WTC11 (cell line): Measurements from ENCODE around the gene EPB41L4B. TPM values are rescaled to one million over a fixed set of nuclear protein-coding genes. Genes with fewer than 3 reads are reported as not detected.

Source experiments
- ATAC-seq: fragments of 200-7000 bp; cut with Tn5 transposase; 2 replicates; pipeline ENCODE4 v1.10.0; 2021; ENCODE audit warnings: mild to moderate bottlenecking, moderate library complexity
- CTCF ChIA-PET: fragments of 300-600 bp; sonication (Branson Sonifier 250); formaldehyde crosslinking; loops from one replicate; lab custom pipeline; 2021; ENCODE audit warnings: antibody characterized with exemption; lab: Charles Lee
- POLR2A ChIA-PET: fragments of 350-600 bp; sonication (Branson Sonifier 250); formaldehyde crosslinking; loops from one replicate; lab custom pipeline; 2021; ENCODE audit warnings: antibody characterized with exemption; lab: Charles Lee
- DNase-seq: peaks from one replicate; pipeline ENCODE4 v3.0.0; 2021; ENCODE audit warnings: low spot score
- H3K27ac Mint-ChIP-seq: 2 replicates; pipeline ENCODE4 v1.8.0; 2021; ENCODE audit warnings: mixed read lengths
- H3K27me3 Mint-ChIP-seq: 2 replicates; pipeline ENCODE4 v1.8.0; 2021; ENCODE audit warnings: low read depth, mild to moderate bottlenecking, moderate library complexity, mixed read lengths
- H3K36me3 Mint-ChIP-seq: 2 replicates; pipeline ENCODE4 v1.8.0; 2021; ENCODE audit warnings: mixed read lengths
- H3K4me1 Mint-ChIP-seq: 2 replicates; pipeline ENCODE4 v1.8.0; 2022; ENCODE audit warnings: mixed read lengths
- H3K4me3 Mint-ChIP-seq: 2 replicates; pipeline ENCODE4 v1.8.0; 2021; ENCODE audit warnings: mild to moderate bottlenecking, moderate library complexity, mixed read lengths
- H3K9me3 Mint-ChIP-seq: 2 replicates; pipeline ENCODE4 v1.8.0; 2021; ENCODE audit warnings: mixed read lengths
- CREB1 ChIP-seq: sonication (generic); formaldehyde crosslinking; IDR thresholded peaks from 2 replicates; pipeline ENCODE4 v1.8.0; 2023; ENCODE audit warnings: mild to moderate bottlenecking, missing genetic modification reagents
- ELF4 ChIP-seq: sonication (generic); formaldehyde crosslinking; IDR thresholded peaks from 2 replicates; pipeline ENCODE4 v1.8.1; 2022; ENCODE audit warnings: low read depth, mild to moderate bottlenecking, moderate library complexity, missing genetic modification reagents
- GRHL2 ChIP-seq: fragments of 250-450 bp; sonication (Bioruptor Pico); IDR thresholded peaks from 2 replicates; pipeline ENCODE4 v1.8.0; 2022; ENCODE audit warnings: mild to moderate bottlenecking, moderate library complexity; ENCODE audit not compliant: insufficient replicate concordance, severe bottlenecking
- KAT7 ChIP-seq: sonication (generic); formaldehyde crosslinking; IDR thresholded peaks from 2 replicates; pipeline ENCODE4 v1.8.1; 2023; ENCODE audit warnings: missing genetic modification reagents, mild to moderate bottlenecking, borderline replicate concordance
- MXD4 ChIP-seq: fragments of 250-450 bp; sonication (Bioruptor Pico); IDR thresholded peaks from 2 replicates; pipeline ENCODE4 v1.8.0; 2021; ENCODE audit warnings: mild to moderate bottlenecking, moderate library complexity, borderline replicate concordance
- MYBL2 ChIP-seq: sonication (generic); formaldehyde crosslinking; IDR thresholded peaks from 2 replicates; pipeline ENCODE4 v1.8.1; 2023; ENCODE audit warnings: mild to moderate bottlenecking, moderate library complexity, missing genetic modification reagents
- NFYB ChIP-seq: sonication (generic); formaldehyde crosslinking; conservative IDR thresholded peaks from 2 replicates; pipeline ENCODE4 v1.8.0; 2022; ENCODE audit warnings: low read depth, missing genetic modification reagents
- NR1H2 ChIP-seq: sonication (generic); formaldehyde crosslinking; IDR thresholded peaks from 2 replicates; pipeline ENCODE4 v1.9.0; 2021; ENCODE audit warnings: mild to moderate bottlenecking, moderate library complexity, missing genetic modification reagents
- RORB ChIP-seq: fragments of 250-450 bp; sonication (Bioruptor Pico); IDR thresholded peaks from 2 replicates; pipeline ENCODE4 v1.9.0; 2021; ENCODE audit warnings: mild to moderate bottlenecking
- SMAD3 ChIP-seq: sonication (generic); formaldehyde crosslinking; IDR thresholded peaks from 2 replicates; pipeline ENCODE4 v1.8.0; 2022; ENCODE audit warnings: missing genetic modification reagents, mild to moderate bottlenecking, borderline replicate concordance
- SOX15 ChIP-seq: fragments of 250-450 bp; sonication (Bioruptor Pico); IDR thresholded peaks from 2 replicates; pipeline ENCODE4 v1.9.0; 2021; ENCODE audit warnings: mild to moderate bottlenecking
- TEAD1 ChIP-seq: sonication (generic); formaldehyde crosslinking; IDR thresholded peaks from 2 replicates; pipeline ENCODE4 v1.8.0; 2022; ENCODE audit warnings: mild to moderate bottlenecking, missing genetic modification reagents
- TP53 ChIP-seq: sonication (generic); formaldehyde crosslinking; IDR thresholded peaks from 2 replicates; pipeline ENCODE4 v1.8.1; 2023; ENCODE audit warnings: mild to moderate bottlenecking, missing genetic modification reagents
- ZBTB21 ChIP-seq: sonication (generic); formaldehyde crosslinking; IDR thresholded peaks from 2 replicates; pipeline ENCODE4 v1.8.1; 2023; ENCODE audit warnings: mild to moderate bottlenecking, missing genetic modification reagents, borderline replicate concordance
- ZNF121 ChIP-seq: sonication (generic); formaldehyde crosslinking; IDR thresholded peaks from 2 replicates; pipeline ENCODE4 v1.8.0; 2023; ENCODE audit warnings: missing genetic modification reagents
- ZNF219 ChIP-seq: sonication (generic); formaldehyde crosslinking; IDR thresholded peaks from 2 replicates; pipeline ENCODE4 v1.8.0; 2023; ENCODE audit warnings: missing genetic modification reagents, mild to moderate bottlenecking, borderline replicate concordance
- ZNF396 ChIP-seq: fragments of 250-450 bp; sonication (Bioruptor Pico); IDR thresholded peaks from 2 replicates; pipeline ENCODE4 v1.8.0; 2021; ENCODE audit warnings: mild to moderate bottlenecking, moderate library complexity, borderline replicate concordance
- total RNA-seq: library from RNA; stranded (reverse); gene quantifications from 3 replicates; pipeline ENCODE4 v1.2.3, GENCODE V29; 2021
- TF ChIP-seq, protein P1 (sequence below): fragments of 250-450 bp; sonication (Bioruptor Pico); IDR thresholded peaks from 2 replicates; pipeline ENCODE4 v1.9.0; 2021; ENCODE audit warnings: mild to moderate bottlenecking
- TF ChIP-seq, protein P2 (sequence below): sonication (generic); formaldehyde crosslinking; IDR thresholded peaks from 2 replicates; pipeline ENCODE4 v1.8.1; 2023; ENCODE audit warnings: mild to moderate bottlenecking, missing genetic modification reagents, borderline replicate concordance
- TF ChIP-seq, protein P3 (sequence below): sonication (generic); formaldehyde crosslinking; conservative IDR thresholded peaks from 2 replicates; pipeline ENCODE4 v1.8.1; 2022; ENCODE audit warnings: mild to moderate bottlenecking, missing genetic modification reagents
- TF ChIP-seq, protein P4 (sequence below): sonication (generic); formaldehyde crosslinking; conservative IDR thresholded peaks from 2 replicates; pipeline ENCODE4 v1.8.1; 2023; ENCODE audit warnings: mild to moderate bottlenecking, low read depth, missing genetic modification reagents, moderate library complexity
- TF ChIP-seq, protein P5 (sequence below): fragments of 250-450 bp; sonication (Bioruptor Pico); conservative IDR thresholded peaks from 2 replicates; pipeline ENCODE4 v1.9.0; 2021; ENCODE audit warnings: mild to moderate bottlenecking
- TF ChIP-seq, protein P6 (sequence below): sonication (generic); formaldehyde crosslinking; IDR thresholded peaks from 2 replicates; pipeline ENCODE4 v1.8.0; 2022; ENCODE audit warnings: missing genetic modification reagents

The EPB41L4B gene
- total RNA-seq, 1 experiment from 2014 or later, result 20.0 TPM

DNA sequence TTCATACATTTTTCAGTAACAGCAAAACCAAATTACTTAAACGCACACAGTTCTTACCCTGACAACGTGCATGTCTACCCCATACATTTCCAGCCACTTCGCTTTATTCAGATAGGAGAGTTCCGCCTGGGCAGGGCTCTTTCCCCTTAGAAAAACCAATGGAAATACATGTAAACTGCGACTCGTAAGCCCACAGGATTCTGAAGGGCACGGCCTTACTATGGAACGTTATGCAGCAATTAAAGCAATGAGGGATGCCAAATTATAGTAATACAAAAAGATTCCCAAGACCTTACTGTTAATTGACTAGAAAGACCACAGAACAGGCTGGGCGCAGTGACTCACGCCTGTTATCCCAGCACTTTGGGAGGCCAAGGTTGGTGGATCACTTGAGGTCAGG lies 64.5 kb downstream of the EPB41L4B start:
- peaks cover 26% of the 10 kb centered on the region for H3K36me3 Mint-ChIP-seq
- no peak for ATAC-seq
- DNase-seq, result no peak
- H3K27ac Mint-ChIP-seq, result 0 out of 2 replicates have a peak overlapping the region, but pooled peaks have one; percentile 57
- H3K9me3 Mint-ChIP-seq, result no peaks in the 10 kb centered on the region
- no peak overlapping the region for H3K4me3 Mint-ChIP-seq
- CTCF ChIA-PET, result no interaction called here
- no peaks in the 10 kb centered on the region; the same call in 1 of the 2 replicates for H3K27me3 Mint-ChIP-seq
- peaks cover 56% of the 10 kb centered on the region for H3K4me1 Mint-ChIP-seq
- POLR2A ChIA-PET, result no interaction called here
- TF ChIP-seq KAT7 (CRISPR knock-in tag), result no peak
- TF ChIP-seq, protein P1, sequence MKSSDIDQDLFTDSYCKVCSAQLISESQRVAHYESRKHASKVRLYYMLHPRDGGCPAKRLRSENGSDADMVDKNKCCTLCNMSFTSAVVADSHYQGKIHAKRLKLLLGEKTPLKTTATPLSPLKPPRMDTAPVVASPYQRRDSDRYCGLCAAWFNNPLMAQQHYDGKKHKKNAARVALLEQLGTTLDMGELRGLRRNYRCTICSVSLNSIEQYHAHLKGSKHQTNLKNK (CRISPR knock-in tag), result no peak
- TF ChIP-seq MXD4 (CRISPR knock-in tag), result no peak
- TF ChIP-seq NR1H2, result no peak
- TF ChIP-seq TP53, result no peak
- no peak for TF ChIP-seq MYBL2
- TF ChIP-seq ZNF396 (CRISPR knock-in tag), result no peak
- TF ChIP-seq, protein P2, sequence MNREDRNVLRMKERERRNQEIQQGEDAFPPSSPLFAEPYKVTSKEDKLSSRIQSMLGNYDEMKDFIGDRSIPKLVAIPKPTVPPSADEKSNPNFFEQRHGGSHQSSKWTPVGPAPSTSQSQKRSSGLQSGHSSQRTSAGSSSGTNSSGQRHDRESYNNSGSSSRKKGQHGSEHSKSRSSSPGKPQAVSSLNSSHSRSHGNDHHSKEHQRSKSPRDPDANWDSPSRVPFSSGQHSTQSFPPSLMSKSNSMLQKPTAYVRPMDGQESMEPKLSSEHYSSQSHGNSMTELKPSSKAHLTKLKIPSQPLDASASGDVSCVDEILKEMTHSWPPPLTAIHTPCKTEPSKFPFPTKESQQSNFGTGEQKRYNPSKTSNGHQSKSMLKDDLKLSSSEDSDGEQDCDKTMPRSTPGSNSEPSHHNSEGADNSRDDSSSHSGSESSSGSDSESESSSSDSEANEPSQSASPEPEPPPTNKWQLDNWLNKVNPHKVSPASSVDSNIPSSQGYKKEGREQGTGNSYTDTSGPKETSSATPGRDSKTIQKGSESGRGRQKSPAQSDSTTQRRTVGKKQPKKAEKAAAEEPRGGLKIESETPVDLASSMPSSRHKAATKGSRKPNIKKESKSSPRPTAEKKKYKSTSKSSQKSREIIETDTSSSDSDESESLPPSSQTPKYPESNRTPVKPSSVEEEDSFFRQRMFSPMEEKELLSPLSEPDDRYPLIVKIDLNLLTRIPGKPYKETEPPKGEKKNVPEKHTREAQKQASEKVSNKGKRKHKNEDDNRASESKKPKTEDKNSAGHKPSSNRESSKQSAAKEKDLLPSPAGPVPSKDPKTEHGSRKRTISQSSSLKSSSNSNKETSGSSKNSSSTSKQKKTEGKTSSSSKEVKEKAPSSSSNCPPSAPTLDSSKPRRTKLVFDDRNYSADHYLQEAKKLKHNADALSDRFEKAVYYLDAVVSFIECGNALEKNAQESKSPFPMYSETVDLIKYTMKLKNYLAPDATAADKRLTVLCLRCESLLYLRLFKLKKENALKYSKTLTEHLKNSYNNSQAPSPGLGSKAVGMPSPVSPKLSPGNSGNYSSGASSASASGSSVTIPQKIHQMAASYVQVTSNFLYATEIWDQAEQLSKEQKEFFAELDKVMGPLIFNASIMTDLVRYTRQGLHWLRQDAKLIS, result no peak
- no peak for TF ChIP-seq ZBTB21 (CRISPR knock-in tag)
- no peak for TF ChIP-seq ZNF219 (CRISPR knock-in tag)
- no peak for TF ChIP-seq SMAD3 (CRISPR knock-in tag)
- no peak for TF ChIP-seq SOX15 (CRISPR knock-in tag)
- TF ChIP-seq ELF4 (CRISPR knock-in tag), result no peak

DNA sequence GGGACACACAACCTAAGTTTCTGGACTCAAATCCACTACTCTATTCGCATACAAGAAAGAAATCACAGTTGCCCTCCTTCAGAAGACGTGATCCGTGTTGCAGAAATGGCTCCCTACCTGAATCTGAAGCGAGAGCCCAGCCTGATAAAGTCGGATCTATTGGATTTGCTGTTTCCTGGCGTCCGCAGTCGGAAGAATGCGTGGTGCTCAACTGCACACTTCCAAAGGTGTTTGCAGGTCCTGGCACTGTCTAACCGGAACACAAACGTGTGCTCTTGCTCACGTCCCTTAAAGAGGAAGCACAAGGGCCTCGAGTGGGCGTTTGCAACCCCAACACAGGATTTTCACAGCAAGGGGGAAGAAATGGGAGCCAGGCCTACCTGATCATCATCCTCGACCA lies 65.5 kb downstream of the EPB41L4B start:
- ChIA-PET POLR2A (no interaction called here), CTCF (no interaction called here)
- Mint-ChIP-seq H3K4me3 (no peak overlapping the region), H3K4me1 (peaks cover 57% of the 10 kb centered on the region), H3K9me3 (no peaks in the 10 kb centered on the region), H3K36me3 (peaks cover 26% of the 10 kb centered on the region), H3K27ac (peak overlapping the region; percentile 73; the same call in 1 of the 2 replicates), H3K27me3 (no peaks in the 10 kb centered on the region; the same call in 1 of the 2 replicates)
- DNase-seq (no peak), ATAC-seq (no peak)
- TF ChIP-seq, protein P3, sequence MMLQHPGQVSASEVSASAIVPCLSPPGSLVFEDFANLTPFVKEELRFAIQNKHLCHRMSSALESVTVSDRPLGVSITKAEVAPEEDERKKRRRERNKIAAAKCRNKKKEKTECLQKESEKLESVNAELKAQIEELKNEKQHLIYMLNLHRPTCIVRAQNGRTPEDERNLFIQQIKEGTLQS (CRISPR knock-in tag), result no peak
- TF ChIP-seq ZNF121 (CRISPR knock-in tag) (no peak), NFYB (CRISPR knock-in tag) (no peak), TEAD1 (CRISPR knock-in tag) (no peak), GRHL2 (CRISPR knock-in tag) (no peak), CREB1 (CRISPR knock-in tag) (no peak), RORB (no peak)
- TF ChIP-seq, protein P4, sequence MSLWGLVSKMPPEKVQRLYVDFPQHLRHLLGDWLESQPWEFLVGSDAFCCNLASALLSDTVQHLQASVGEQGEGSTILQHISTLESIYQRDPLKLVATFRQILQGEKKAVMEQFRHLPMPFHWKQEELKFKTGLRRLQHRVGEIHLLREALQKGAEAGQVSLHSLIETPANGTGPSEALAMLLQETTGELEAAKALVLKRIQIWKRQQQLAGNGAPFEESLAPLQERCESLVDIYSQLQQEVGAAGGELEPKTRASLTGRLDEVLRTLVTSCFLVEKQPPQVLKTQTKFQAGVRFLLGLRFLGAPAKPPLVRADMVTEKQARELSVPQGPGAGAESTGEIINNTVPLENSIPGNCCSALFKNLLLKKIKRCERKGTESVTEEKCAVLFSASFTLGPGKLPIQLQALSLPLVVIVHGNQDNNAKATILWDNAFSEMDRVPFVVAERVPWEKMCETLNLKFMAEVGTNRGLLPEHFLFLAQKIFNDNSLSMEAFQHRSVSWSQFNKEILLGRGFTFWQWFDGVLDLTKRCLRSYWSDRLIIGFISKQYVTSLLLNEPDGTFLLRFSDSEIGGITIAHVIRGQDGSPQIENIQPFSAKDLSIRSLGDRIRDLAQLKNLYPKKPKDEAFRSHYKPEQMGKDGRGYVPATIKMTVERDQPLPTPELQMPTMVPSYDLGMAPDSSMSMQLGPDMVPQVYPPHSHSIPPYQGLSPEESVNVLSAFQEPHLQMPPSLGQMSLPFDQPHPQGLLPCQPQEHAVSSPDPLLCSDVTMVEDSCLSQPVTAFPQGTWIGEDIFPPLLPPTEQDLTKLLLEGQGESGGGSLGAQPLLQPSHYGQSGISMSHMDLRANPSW, result no peak
- TF ChIP-seq, protein P5, sequence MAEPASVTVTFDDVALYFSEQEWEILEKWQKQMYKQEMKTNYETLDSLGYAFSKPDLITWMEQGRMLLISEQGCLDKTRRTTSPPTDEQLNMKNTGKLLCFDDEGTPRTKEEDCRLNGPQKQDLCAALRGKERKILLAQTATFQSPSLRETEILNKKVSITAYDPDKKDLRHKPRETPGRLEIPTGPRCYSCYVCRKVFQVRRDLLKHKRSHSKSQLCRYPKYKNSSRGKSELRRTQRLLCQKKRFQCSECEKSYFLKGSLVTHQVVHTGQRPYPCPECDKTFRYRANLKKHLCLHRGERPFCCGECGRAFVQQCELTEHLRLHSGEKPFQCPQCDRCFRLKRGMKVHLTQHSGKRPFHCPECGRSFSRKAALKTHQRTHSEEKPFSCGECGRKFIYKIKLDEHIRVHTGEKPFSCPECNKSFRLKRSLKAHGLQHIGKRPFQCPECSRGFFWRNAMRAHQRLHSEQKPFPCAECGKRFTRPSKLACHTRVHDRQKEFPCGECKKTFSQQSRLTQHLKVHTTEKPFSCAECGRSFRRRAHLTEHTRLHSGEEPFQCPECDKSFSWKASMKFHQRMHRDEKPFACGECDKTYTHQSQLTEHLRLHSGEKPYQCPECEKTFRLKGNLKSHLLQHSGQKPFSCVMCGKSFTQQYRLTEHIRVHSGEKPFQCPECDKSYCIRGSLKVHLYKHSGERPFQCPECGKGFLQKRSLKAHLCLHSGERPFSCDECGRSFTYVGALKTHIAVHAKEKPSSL, result no peak
- TF ChIP-seq, protein P6, sequence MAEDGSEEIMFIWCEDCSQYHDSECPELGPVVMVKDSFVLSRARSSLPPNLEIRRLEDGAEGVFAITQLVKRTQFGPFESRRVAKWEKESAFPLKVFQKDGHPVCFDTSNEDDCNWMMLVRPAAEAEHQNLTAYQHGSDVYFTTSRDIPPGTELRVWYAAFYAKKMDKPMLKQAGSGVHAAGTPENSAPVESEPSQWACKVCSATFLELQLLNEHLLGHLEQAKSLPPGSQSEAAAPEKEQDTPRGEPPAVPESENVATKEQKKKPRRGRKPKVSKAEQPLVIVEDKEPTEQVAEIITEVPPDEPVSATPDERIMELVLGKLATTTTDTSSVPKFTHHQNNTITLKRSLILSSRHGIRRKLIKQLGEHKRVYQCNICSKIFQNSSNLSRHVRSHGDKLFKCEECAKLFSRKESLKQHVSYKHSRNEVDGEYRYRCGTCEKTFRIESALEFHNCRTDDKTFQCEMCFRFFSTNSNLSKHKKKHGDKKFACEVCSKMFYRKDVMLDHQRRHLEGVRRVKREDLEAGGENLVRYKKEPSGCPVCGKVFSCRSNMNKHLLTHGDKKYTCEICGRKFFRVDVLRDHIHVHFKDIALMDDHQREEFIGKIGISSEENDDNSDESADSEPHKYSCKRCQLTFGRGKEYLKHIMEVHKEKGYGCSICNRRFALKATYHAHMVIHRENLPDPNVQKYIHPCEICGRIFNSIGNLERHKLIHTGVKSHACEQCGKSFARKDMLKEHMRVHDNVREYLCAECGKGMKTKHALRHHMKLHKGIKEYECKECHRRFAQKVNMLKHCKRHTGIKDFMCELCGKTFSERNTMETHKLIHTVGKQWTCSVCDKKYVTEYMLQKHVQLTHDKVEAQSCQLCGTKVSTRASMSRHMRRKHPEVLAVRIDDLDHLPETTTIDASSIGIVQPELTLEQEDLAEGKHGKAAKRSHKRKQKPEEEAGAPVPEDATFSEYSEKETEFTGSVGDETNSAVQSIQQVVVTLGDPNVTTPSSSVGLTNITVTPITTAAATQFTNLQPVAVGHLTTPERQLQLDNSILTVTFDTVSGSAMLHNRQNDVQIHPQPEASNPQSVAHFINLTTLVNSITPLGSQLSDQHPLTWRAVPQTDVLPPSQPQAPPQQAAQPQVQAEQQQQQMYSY, result no peak
